SH-SY5Y (cell line): ENCODE measurements around the gene LAMP1.

Experiments used
- GATA2 ChIP-seq: IDR thresholded peaks from 2 replicates; pipeline ENCODE4 v1.6.1; 2011; ENCODE audit warnings: mild to moderate bottlenecking, low read depth, low read length
- GATA3 ChIP-seq: IDR thresholded peaks from 2 replicates; pipeline ENCODE4 v1.6.1; 2011; ENCODE audit warnings: low read depth, mild to moderate bottlenecking, low read length, moderate library complexity

Gene LAMP1

DNA sequence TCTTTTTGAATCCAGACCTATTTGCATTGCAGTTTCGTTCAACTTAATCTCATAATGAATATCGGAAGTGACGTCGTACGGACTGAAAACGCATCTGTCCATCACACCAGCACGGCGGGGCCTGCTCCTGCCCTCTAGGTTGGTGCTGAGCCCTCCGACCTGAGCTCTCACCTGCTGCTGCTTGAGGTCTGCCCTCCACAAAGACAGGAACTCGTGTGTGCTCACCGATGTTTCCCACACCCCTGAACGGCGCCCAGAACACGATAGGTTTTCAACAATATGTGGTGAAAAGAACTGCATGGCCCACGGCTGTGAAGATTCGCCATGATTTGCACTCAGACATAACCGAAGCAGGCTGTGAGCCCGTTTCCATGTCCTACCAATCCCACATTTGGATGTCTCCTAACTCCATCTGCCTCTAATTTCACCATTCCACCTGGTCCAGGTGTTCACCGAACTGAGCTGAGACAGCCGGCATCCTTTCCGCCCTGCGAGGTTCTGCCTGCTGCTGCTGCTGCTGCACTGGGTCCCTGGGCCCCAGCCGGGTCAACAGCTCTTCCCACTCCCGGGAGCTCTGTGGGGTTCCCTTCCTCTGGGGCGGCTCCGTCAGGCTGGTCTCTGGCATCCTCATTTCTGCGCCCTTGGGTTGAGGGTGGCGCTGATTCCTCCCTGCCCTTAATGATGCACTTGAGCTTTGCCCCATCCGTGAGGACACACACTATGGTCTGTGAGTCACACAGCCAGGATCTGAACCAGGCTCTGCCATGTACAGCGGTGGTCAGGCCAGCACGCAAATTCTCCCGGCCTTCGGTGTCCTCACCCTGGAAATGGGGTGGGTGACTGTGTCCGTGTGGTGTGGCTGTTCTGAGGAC, 46.0 kb downstream of the LAMP1 start:
- no peak for TF ChIP-seq GATA2
- TF ChIP-seq GATA3, result no peak

DNA sequence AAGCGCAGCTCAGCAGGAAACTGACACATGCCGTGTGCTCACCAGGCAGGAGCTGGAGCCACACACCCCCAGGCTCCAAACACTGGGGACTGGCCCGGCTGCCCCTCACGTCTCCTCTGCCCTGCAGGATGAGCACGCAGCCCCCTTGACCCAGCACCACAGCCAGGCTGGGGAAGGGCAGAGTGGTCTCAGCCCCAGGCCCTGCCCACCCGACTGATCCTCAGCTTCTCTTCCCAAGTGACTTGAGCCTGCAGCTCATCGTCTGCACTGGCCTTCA, 46.6 kb downstream of the LAMP1 start:
- no peak for TF ChIP-seq GATA2
- TF ChIP-seq GATA3, result no peak

DNA sequence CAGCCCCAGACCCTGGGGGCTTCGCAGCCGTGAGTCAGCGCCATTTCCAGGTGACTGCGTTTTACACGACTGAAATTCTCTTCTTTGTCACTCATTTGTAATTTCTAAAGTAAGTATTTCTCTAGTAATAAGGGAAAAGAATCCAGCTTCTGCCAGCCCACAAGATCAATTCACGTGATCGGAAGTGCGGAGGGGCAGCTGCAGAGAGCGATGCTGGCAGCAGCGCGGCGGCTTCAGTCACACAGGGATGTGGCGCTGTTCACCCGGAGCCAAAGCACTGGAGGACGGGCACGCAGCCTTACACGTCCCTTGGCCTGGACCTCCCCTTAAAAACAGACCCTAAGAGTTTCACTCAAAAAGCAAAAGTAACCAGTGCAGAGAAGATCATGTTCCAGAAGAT, 48.4 kb downstream of the LAMP1 start:
- no peak for TF ChIP-seq GATA3
- no peak for TF ChIP-seq GATA2

GRCh38 chr13:113348591-113348990, 51.6 kb downstream of the LAMP1 start:
- TF ChIP-seq GATA2 (no peak), GATA3 (no peak)

- no peak for TF ChIP-seq GATA3
Observed at GRCh38 chr13:113349050-113349449, 52.0 kb downstream of the LAMP1 start.

GRCh38 chr13:113349491-113349890, 52.5 kb downstream of the LAMP1 start:
- no peak for TF ChIP-seq GATA2
- TF ChIP-seq GATA3, result no peak

- no peak for TF ChIP-seq GATA2
- no peak for TF ChIP-seq GATA3
Observed at GRCh38 chr13:113350065-113350937, 53.3 kb downstream of the LAMP1 start.

DNA sequence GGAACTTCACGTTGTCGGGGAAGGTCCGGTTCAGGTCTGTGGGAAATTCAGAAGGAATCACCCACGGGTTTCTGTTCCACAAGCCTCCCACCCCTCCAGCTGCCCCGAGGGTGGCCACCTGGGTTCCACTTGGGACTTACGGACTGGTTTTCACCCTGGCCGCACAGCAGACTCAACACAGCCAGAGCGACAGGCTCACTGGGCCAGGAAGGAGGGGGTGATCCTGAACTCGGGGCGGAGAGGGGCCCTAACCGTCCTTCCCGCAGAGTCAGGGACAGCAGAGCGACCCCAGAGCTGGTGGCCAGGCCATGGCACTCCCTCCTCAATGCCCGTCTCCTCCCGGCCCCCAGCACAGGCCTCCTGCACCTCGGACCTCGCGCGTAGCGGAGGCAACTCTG, 53.9 kb downstream of the LAMP1 start:
- TF ChIP-seq GATA3 (no peak), GATA2 (no peak)

GRCh38 chr13:113351514-113352026, 54.5 kb downstream of the LAMP1 start:
- TF ChIP-seq GATA2, result no peak
- no peak for TF ChIP-seq GATA3

GRCh38 chr13:113353254-113353653, 56.2 kb downstream of the LAMP1 start:
- TF ChIP-seq GATA2 (no peak), GATA3 (no peak)

DNA sequence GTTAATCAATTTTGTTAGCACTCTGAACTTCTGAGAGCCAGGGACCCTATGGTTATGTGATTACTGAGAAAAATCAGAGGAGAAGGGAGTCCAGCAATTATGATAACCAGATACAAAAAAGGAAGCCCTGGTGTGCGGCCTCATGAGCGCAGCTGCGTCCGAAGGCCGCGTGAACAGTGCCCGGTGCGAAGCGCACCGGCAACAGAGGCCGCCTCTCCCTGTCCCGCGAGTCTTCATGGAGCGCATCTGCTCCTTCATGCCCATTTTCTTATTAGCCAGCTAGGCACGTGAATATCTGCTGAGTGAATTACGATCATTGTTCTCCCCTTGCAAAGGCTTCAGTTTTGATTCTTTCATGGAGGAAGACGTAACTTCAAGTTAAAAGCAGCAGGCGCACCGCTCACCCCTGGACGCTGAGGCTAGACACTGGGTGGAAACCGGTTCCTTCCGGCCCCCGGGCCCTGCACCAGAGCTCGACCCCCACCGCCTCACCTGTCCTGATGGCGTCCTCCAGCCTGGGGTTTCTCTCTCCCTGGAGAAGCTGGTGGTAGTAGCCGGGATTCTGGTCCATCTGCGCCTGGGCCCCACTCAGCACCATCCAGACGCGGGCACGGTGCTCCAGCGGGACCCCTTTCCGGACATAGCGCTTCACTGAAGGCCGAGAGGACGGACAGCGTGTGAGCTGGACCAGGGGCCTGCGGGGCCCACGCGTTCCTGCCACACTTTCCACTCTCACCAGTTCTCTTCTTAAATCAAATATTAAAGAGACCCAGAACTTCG, 58.0 kb downstream of the LAMP1 start:
- no peak for TF ChIP-seq GATA3
- TF ChIP-seq GATA2, result no peak

DNA sequence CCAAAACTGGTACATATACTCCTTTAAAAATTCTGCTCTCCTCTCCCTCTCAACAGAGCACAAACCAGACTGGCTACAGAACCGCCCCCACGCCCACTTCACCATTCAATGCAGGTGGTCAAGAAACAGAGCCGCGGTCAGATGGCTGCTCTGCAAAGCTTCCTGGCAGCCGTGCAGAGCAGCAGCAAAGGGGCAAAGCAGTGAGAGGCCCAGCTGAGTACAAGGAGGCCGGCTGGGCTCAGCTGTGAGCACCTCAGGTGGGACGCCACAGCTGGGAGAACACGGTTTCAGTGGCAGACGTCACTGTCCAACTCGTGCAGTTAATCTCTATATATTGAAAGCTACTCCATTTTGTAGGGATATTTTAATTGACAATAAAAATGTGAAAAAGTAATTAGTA, 58.6 kb downstream of the LAMP1 start:
- no peak for TF ChIP-seq GATA2
- no peak for TF ChIP-seq GATA3

DNA sequence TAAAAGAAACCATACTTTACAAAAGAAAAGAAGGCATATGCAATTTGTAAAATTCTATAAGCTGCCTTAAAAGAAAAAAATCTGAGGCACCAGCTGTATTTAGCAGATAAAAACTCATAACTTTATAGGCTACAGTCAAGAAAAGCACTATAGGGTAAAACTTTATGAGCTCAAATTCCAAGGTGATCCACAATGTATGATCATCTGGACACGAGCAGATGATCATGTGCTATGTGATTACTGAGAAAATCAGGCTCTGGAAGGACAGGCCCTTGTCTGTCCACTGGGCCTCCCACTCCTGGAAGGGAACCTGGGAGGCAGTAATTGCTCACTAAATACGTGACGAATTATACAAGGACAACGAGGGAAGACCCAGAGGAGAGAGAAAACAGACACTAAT, 59.6 kb downstream of the LAMP1 start:
- TF ChIP-seq GATA2 (no peak), GATA3 (no peak)

DNA sequence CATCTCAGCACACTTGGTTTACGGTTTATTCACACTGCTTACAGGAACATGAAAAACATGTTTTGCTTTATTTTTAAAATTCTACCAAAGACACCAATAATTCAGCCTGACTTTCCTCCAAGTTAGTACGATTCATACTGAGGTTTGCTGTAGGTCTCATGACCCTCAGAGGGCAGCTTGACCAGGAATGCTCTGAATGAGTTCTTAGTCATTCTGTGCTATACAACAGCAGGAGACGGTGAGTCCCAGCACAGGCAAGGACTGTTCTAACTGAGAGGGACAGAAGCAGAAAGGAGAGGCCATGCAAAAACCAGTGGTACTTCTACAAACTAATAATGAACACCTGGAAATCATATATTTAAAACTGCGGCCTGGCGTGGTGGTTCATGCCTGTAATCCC, 60.5 kb downstream of the LAMP1 start:
- TF ChIP-seq GATA3, result no peak
- TF ChIP-seq GATA2, result no peak

GRCh38 chr13:113358653-113359190, 61.7 kb downstream of the LAMP1 start:
- no peak for TF ChIP-seq GATA2
- no peak for TF ChIP-seq GATA3
